ENCODE data around the gene PHKB.

The PHKB gene

DNA sequence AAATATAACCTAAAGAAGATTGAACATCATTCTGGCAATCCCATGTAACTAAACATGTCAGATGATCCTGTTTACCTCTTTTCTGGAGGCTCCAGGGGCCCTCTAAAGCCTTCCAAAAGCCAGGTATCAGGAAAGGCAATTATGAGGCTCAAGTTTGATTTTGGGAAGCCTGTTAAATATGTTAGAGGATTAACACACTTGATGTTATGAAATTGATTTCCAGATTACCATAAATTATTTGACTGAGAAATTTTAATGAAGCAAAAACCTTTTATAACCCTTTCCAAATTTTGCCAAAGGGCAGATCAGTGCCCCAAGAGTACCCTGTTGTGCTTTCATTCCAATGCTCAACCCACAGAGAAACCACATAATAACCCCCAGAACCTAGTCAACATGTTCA is 29.3 kb downstream of the PHKB start:
- Histone ChIP-seq H3K27me3 (no peaks in the 10 kb centered on the region), H4K20me1 (peaks cover 0 to 10% (median 0%) of the 10 kb centered on the region in 11 experiments; a peak in 1 of 22 replicates), H3K4me3 (no peak overlapping the region), H3K4me1 (peaks cover 33 to 56% (median 44%) of the 10 kb centered on the region in 10 experiments), H3K9ac (peak overlapping the region in 1 of 11 experiments; percentile 28; a peak in 1 of 22 replicates), H3K36me3 (peaks cover 17 to 41% (median 29%) of the 10 kb centered on the region in 11 experiments), H3K27ac (peak overlapping the region in 1 of 11 experiments; percentile 36; a peak in 2 of 22 replicates), H3K9me3 (replicated peaks in 1 of 11) (peaks cover 14 to 34% (median 26%) of the 10 kb centered on the region in 11 experiments; a peak in 21 of 22 replicates), H3K4me2 (peak overlapping the region in 8 of 11 experiments; percentile 88 to 99 (median 96); a peak in 10 of 22 replicates)
- no peak for TF ChIP-seq Cebpa-rat (IDR thresholded peaks at IDR 0.05)

DNA sequence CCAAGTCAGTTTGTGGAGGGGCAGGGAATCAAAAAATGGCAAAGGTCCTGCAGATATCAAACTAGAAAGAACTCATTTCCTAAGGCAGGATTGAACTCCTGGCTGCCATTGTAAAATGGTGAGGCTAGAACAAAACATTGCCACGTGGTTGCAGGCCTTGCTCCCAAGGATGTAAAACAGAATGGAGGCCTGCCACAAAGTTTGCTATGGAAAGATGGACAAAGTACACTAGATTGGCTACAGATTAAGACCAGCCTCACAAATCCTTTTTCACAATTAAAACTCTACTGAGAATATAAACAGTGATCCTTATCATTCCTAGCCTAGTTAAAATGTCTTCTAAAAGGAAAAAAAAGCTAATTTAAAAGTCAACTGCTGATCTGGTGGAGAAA is 30.9 kb downstream of the PHKB start:
- Histone ChIP-seq H3K9me3 (replicated peaks in 1 of 11) (peaks cover 14 to 34% (median 26%) of the 10 kb centered on the region in 11 experiments; a peak in 21 of 22 replicates), H3K9ac (peak overlapping the region; percentile 72 to 89 (median 80)), H3K4me2 (peak overlapping the region; percentile 85 to 99 (median 95)), H3K4me3 (peak overlapping the region; percentile 55 to 74 (median 59)), H3K27me3 (no peaks in the 10 kb centered on the region), H3K36me3 (peaks cover 11 to 39% (median 27%) of the 10 kb centered on the region in 11 experiments; a peak in 20 of 22 replicates), H3K27ac (peak overlapping the region; percentile 66 to 99 (median 91)), H4K20me1 (0 out of 22 replicates have a peak, but pooled peaks cover 0 to under 1% (median 0%) of the 10 kb centered on the region in 11 experiments), H3K4me1 (peaks cover 33 to 56% (median 44%) of the 10 kb centered on the region in 10 experiments)
- TF ChIP-seq Cebpa-rat (IDR thresholded peaks at IDR 0.05), result no peak

DNA sequence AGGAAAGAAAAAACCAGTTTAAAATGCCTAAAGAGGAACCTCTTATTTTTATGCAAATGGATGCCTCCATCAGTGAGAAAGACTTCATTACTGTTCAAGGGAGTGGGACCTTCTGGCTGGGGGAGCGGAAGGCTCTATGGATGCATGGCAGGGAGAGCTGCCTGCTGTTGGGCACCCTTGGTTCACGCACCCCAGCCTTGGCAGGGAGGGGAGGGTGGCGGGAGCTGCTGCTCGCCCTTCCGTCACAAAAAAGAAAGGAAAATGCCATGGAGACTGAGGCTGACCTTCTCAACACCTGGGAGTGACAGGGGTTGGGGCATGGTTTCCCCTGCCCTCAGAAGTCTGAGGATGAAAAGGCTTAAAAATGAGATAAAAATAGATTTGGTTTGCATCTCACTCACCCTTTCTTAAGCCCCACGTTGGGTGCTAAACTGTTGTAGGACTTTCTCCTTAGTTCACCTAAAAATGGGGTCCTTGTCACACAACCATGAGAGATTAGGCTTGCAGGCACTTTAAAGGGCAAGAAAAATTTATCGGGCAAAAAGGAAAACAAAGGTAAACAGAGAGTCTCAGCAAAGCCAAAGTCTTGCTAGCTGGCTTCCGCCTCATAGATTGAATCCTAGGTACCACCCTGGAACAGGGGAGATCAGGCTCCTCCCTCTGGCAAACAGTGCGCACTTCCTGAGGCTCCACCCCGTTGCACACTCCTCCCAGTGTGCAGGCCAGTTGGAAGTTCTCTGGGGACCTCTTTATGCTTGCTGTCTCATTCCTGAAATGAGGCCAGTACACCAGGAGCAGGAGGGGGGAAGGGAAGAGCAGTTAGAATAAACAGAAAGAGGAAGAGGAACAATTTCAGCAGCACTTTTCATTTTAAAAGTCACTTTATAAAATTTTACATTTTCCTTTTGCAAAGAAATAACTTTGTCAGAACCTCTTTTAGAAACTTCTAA is 31.6 kb downstream of the PHKB start:
- H3K9ac ChIP-seq, result peak overlapping the region; percentile 72 to 89 (median 80)
- peaks cover 33 to 56% (median 44%) of the 10 kb centered on the region in 10 experiments for H3K4me1 ChIP-seq
- peak overlapping the region; percentile 85 to 99 (median 95) for H3K4me2 ChIP-seq
- peaks cover 12 to 40% (median 26%) of the 10 kb centered on the region in 11 experiments; a peak in 21 of 22 replicates for H3K36me3 ChIP-seq
- H4K20me1 ChIP-seq, result no peaks in the 10 kb centered on the region
- no peak for TF ChIP-seq Cebpa-rat (IDR thresholded peaks at IDR 0.05)
- peaks cover 9 to 30% (median 22%) of the 10 kb centered on the region in 11 experiments; a peak in 21 of 22 replicates for H3K9me3 ChIP-seq (replicated peaks in 1 of 11)
- H3K27me3 ChIP-seq, result no peaks in the 10 kb centered on the region
- peak overlapping the region; percentile 76 to 99 (median 94) for H3K27ac ChIP-seq
- H3K4me3 ChIP-seq, result peak overlapping the region; percentile 55 to 74 (median 59)

DNA sequence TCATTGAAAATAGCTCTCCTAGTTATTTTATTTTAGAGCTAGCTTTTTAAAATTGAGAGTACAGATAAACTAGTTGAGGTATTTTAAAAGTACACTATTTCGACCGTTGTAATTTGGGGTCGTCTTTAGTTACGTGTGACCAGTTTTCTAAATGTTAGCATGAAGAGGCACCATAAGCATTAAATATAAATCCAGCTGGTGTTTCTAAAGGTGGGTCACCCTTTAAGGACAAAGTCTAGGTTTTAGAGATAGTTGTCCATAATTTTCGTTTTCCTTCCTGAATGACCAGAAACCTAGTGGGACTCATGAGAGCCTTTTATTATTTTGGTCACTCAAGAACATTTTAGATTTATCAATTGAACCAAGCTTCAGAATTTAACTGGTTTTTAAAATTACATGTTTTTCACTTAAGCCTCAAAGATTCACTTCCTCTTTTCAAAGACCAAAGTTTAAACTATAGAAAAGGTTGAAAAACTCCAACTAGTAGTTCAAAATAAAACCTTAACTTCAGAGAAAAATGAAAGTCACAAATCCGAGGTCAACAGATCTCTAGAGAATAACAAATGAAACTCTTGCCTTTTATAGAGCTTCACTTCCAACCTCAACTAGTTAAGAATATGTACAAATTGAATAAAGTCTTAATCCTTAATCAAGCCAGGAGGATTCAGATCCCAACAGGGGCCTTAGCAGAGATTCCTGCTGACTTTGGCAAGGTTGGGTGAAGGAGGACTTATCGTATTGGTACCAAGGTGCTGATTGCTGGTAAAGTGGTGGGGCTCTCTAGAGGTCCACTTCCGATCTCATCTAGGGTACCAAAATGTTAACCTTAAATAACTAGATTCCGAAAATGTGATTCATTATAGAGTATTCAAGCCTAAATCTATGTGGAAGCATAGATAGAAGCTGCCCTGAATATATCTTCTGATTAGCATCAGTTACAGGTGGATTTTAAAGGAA is 32.5 kb downstream of the PHKB start:
- no peak for TF ChIP-seq Cebpa-rat (IDR thresholded peaks at IDR 0.05)
- no peaks in the 10 kb centered on the region for H3K27me3 ChIP-seq
- peaks cover 0 to 20% (median 13%) of the 10 kb centered on the region in 11 experiments; a peak in 19 of 22 replicates for H3K9me3 ChIP-seq (replicated peaks in 1 of 11)
- H3K27ac ChIP-seq, result peak overlapping the region; percentile 76 to 99 (median 94)
- H3K9ac ChIP-seq, result peak overlapping the region; percentile 72 to 89 (median 80)
- peaks cover 16 to 39% (median 26%) of the 10 kb centered on the region in 11 experiments; a peak in 20 of 22 replicates for H3K36me3 ChIP-seq
- H4K20me1 ChIP-seq, result no peaks in the 10 kb centered on the region
- peak overlapping the region; percentile 85 to 99 (median 95) for H3K4me2 ChIP-seq
- H3K4me1 ChIP-seq, result peaks cover 33 to 55% (median 44%) of the 10 kb centered on the region in 10 experiments
- H3K4me3 ChIP-seq, result peak overlapping the region; percentile 55 to 74 (median 59); a peak in 19 of 20 replicates

DNA sequence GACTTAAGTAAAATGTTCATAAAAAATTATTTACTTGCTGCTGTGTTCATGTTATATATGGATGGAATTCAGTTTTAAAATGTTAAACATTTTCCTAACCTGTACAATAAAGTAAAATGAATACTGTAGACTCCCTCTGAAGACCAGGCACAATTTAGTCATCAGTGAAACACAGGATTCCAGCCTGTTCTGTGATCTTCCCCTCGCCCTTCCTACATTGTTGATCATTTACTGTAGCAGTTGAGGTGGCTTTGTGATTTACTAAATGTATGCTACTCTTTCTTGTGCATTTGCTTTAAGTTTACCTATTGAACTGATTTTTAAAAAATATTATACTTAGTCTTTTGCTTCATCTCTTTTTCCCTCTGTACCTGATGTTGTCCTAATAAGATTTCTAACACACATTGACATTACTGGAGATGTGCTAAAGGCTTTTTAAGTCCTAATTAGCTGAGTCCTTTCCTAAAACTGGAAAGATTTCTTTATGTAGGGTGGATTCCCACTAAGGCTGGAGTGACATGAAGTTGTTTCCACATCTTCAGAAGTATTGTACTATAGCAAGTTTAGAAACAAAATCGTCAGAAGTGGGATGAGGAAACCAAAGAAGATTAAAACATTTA is 38.1 kb downstream of the PHKB start:
- no peaks in the 10 kb centered on the region; a peak in 2 of 22 replicates for H3K9me3 ChIP-seq (replicated peaks in 1 of 11)
- no peak overlapping the region for H3K4me3 ChIP-seq
- H3K4me2 ChIP-seq, result no peak overlapping the region
- H3K27me3 ChIP-seq, result no peaks in the 10 kb centered on the region
- peaks cover 5 to 15% (median 7%) of the 10 kb centered on the region in 10 experiments for H3K4me1 ChIP-seq
- no peak overlapping the region for H3K9ac ChIP-seq
- H4K20me1 ChIP-seq, result no peaks in the 10 kb centered on the region
- H3K36me3 ChIP-seq, result peaks cover 58 to 78% (median 68%) of the 10 kb centered on the region in 11 experiments
- no peak for TF ChIP-seq Cebpa-rat (IDR thresholded peaks at IDR 0.05)
- H3K27ac ChIP-seq, result no peak overlapping the region

DNA sequence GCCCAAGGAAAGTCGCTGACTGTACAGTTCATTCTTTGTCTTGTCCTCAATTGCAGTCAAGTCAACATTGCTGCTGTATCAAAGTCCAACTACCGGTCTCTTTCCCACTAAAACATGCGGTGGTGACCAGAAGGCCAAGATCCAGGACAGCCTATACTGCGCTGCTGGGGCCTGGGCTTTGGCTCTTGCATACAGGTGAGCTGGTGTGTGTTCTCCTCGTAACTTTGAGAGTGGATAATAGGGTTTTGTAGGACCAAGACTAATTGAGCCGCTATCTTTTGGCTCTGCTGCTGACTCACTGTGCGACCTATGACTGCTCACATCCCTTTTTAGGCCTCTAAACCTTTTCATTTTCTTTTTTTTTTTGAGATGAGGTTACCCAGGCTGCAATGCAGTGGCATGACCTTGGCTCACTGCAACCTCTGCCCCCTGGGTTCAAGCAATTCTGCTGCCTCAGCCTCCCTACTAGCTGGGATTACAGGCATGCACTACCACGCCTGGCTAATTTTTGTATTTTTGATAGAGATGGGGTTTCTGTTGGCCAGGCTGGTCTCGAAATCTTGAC is 38.7 kb downstream of the PHKB start:
- Histone ChIP-seq H3K27ac (no peak overlapping the region), H3K4me1 (peaks cover 0 to 9% (median 1%) of the 10 kb centered on the region in 10 experiments; a peak in 13 of 20 replicates), H4K20me1 (no peaks in the 10 kb centered on the region), H3K27me3 (no peaks in the 10 kb centered on the region), H3K4me2 (no peak overlapping the region), H3K9ac (no peak overlapping the region), H3K4me3 (no peak overlapping the region), H3K36me3 (peaks cover 64 to 84% (median 74%) of the 10 kb centered on the region in 11 experiments), H3K9me3 (replicated peaks in 1 of 11) (peaks cover 0 to 4% (median 0%) of the 10 kb centered on the region in 11 experiments; a peak in 5 of 22 replicates)
- no peak for TF ChIP-seq Cebpa-rat (IDR thresholded peaks at IDR 0.05)

DNA sequence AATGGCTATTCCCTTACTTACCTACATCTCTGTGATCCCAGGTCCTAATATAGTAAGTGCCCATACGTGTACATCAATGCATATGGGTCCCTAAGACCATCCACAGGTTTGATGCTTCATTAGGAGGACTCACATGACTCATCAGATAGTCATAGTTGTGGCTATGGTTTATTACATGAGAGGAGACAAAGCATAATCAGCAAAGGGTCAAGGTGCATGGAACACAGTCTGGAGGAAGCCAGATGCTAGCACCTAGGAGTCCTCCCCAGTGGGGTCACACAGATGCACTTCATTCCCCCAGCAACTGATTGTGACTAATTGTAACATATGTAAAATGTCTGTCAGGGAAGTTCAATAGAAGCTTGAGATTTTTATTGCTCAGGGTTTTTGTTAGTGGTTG is 42.8 kb downstream of the PHKB start:
- no peak overlapping the region for H3K4me2 ChIP-seq
- no peak for TF ChIP-seq Cebpa-rat (IDR thresholded peaks at IDR 0.05)
- no peak overlapping the region for H3K9ac ChIP-seq
- peaks cover 59 to 71% (median 65%) of the 10 kb centered on the region in 11 experiments for H3K36me3 ChIP-seq
- H3K4me3 ChIP-seq, result no peak overlapping the region
- peaks cover 20 to 39% (median 28%) of the 10 kb centered on the region in 10 experiments for H3K4me1 ChIP-seq
- peaks cover 0 to 10% (median 0%) of the 10 kb centered on the region in 11 experiments; a peak in 5 of 22 replicates for H3K9me3 ChIP-seq (replicated peaks in 1 of 11)
- peak overlapping the region in 6 of 11 experiments; percentile 74 to 88 (median 84); a peak in 7 of 22 replicates for H3K27ac ChIP-seq
- no peaks in the 10 kb centered on the region for H4K20me1 ChIP-seq
- H3K27me3 ChIP-seq, result no peaks in the 10 kb centered on the region
